GM18868 (cell line): ENCODE data around the gene ELP2.
A peak's percentile ranks its signal among the peaks of the same experiment; 100 is the strongest.
"Not testable (repeated sequence)": the region's sequence is repeated elsewhere in the genome, so short reads cannot be mapped to it uniquely, and the experiment has no call there.

Experiments
- ATAC-seq: cut with Tn5 transposase; IDR thresholded peaks from one replicate; pipeline ENCODE4 v1.9.1; 2021; ENCODE audit warnings: mild to moderate bottlenecking, moderate library complexity; ENCODE audit not compliant: unreplicated experiment

ELP2 gene

GRCh38 chr18:36129300-36130038 lies at the start of gene ELP2, which contains the start of gene SLC39A6:
TSS of gene ELP2 (plus strand) at chr18:36129899. CDS start at chr18:36129934, 35 bp downstream.
TSS of gene SLC39A6 (minus strand) at chr18:36129340. CDS start at chr18:36127007, 2,333 bp downstream.
- peak; percentile 93 for ATAC-seq

GRCh38 chr18:36081118-36081517 lies 48.6 kb upstream of the ELP2 start:
- ATAC-seq = not testable (repeated sequence)

- ATAC-seq = peak; percentile 76
These were observed 46.0 kb upstream of the ELP2 start for GRCh38 chr18:36083729-36084128.

- no peak for ATAC-seq
These were observed 44.5 kb upstream of the ELP2 start for GRCh38 chr18:36085195-36085594.

- no peak for ATAC-seq
These were observed 43.5 kb upstream of the ELP2 start for GRCh38 chr18:36086186-36086585.

- ATAC-seq = no peak
These were observed 41.4 kb upstream of the ELP2 start for GRCh38 chr18:36088256-36088655.

- ATAC-seq = no peak
These were observed 40.7 kb upstream of the ELP2 start for GRCh38 chr18:36089001-36089400.

- ATAC-seq = not testable (repeated sequence)
These were observed 37.6 kb upstream of the ELP2 start for GRCh38 chr18:36092116-36092515.

- ATAC-seq = no peak
These were observed 35.3 kb upstream of the ELP2 start for GRCh38 chr18:36094431-36094830.

GRCh38 chr18:36095936-36096519 lies 33.7 kb upstream of the ELP2 start:
- peak; percentile 43 for ATAC-seq

GRCh38 chr18:36096955-36097354 lies 32.7 kb upstream of the ELP2 start:
- no peak for ATAC-seq

- no peak for ATAC-seq
These were observed 30.4 kb upstream of the ELP2 start for GRCh38 chr18:36099311-36099710.

- ATAC-seq = no peak
These were observed 27.8 kb upstream of the ELP2 start for GRCh38 chr18:36101943-36102342.

- ATAC-seq = no peak
These were observed 24.9 kb upstream of the ELP2 start for GRCh38 chr18:36104749-36105148.

- no peak for ATAC-seq
These were observed 22.2 kb upstream of the ELP2 start for GRCh38 chr18:36107477-36107876.

GRCh38 chr18:36108196-36108595 lies 21.5 kb upstream of the ELP2 start:
- ATAC-seq = no peak

- ATAC-seq = no peak
These were observed 21.1 kb upstream of the ELP2 start for GRCh38 chr18:36108601-36109000.

GRCh38 chr18:36109737-36110136 lies 20.0 kb upstream of the ELP2 start:
- ATAC-seq = no peak

- ATAC-seq = no peak
These were observed 17.4 kb upstream of the ELP2 start for GRCh38 chr18:36112302-36112701.

GRCh38 chr18:36114251-36114650 lies 15.4 kb upstream of the ELP2 start:
- ATAC-seq = no peak

- no peak for ATAC-seq
These were observed 15.0 kb upstream of the ELP2 start for GRCh38 chr18:36114738-36115137.

- not testable (repeated sequence) for ATAC-seq
These were observed 12.9 kb upstream of the ELP2 start for GRCh38 chr18:36116771-36117170.
